Activated effector memory CD4-positive, alpha-beta T cell treated with Interleukin-2 at 50 U/mL for 16 hours (primary cell): ENCODE measurements around the gene ZNF23.

Experiments
- DNase-seq: peaks from one replicate; pipeline ENCODE4 v3.0.0-alpha.2; 2020

Gene ZNF23

DNA sequence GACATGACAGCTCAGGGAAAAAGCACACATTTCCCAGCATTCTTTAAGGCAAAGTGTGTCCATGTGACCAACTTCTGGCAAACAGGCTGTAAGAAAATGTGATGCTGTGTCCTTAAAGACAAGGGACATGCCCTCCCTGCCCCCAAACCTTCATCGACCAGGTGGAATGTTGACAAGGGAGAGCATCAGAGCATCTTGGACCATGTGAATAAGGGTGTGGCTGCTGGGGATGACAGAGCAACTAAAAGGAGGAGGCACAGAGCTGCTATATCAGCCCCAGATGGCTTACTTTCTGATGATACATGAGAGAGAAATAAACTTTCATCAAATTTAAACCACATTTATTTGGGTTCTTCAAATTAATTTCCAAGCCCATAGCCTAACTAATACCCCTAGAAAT is 2.2 kb upstream of the ZNF23 start:
- no peak for DNase-seq

DNA sequence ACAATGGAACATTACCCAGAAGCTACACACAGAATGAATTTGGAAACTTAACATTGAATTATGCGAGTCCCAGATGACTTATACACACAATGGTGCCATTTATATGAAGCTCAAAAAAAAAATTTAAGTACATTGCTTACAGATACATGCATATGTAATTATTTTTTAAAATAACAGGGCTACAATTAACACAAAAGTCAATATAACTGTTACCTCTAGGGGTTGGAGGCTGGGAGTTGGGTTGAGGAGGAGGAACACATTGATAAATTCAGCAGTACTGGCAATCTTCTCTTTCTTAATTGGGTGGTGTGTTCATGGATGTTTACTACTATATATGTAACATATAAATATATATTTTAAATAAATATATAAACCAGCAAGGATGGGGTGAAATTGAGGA is 1.1 kb downstream of the ZNF23 start:
- no peak for DNase-seq

DNA sequence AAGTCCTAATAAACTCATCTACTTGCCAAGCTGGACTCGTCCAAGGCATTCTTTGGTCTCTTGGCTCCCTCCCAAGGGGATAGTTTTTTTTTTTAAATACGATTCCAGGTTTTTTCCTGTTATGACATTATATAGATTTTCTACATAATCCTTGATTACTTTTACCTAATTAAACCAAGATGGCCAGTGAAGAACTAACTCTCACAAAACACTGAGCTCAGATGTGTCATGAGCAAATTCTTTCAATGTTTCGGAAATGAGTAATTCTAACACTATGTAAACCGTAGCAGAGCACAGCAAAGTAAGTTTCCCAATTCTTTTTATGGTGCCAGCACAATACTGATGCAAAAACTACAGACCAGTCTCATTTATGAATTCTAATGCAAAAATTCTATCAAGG is 1.8 kb downstream of the ZNF23 start:
- DNase-seq: no peak

DNA sequence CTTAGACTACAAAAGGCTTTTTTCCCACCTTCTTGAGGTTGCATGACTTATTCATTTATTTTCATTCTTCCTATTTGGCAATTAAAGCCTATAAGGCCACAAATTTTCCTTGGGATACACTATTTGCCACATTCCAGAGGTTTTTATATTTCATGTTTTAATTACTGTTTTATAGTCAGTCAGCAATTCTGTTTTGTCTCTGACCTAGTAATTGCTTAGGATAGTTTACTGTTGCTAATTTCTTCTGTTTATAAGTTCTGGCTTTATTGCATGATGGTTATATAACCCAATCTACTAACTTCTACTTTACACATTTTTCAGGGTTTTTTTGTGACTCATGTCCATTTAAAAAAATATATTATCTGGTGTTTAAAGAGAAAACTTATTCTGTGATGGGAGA is 2.5 kb downstream of the ZNF23 start:
- no peak for DNase-seq

DNA sequence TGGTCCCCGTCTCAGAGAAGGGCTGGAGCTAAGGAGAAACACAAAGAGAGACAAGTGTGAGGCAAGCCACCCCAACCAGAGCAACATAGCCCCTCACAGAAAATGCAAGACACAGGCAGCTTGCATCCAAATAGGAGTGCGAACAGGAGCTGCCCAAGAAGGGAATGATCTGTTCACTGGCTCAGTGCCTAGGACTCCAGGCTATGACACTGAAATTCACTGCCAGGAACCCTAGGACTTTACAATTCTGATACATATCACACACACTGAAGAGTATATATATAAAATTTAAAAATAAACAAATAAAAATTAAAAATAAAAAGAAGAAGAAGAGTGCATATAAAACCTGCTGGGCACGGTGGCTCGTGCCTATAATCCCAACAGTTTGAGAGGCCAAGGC is 5.2 kb downstream of the ZNF23 start:
- DNase-seq: no peak

DNA sequence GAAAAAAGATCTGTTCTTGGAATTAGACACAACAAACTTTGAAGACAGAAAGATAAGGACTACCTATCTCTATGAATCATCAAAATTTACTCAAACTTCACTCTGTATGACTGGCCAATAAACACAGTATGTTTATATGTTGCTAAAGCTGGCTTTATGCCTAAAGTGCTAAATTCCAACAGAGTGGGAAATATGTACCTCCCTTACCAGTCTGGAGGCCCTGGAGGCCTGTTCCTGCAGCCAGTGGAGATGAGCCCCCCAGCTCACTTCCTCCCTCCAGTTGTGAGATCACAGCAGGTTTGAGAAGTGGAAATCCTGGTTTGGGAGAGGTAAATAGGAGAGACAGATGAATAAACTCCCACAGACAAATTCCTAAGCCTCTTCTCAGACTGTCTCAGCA is 9.0 kb downstream of the ZNF23 start:
- no peak for DNase-seq

DNA sequence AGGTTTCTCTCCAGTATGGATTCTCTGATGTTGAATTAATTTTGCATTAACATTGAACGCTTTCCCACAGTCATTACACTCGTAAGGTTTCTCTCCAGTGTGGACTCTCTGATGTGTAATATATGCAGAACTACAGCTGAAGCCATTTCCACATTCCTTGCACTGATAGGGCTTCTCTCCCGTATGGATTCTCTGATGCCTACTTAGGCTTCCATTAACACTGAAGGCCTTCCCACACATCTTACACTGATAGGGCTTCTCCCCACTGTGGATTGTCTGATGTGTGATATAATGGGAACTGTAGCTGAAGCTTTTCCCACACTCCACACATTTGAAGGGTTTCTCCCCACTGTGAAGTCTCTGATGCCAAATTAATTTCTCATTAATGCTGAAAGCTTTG is 13.0 kb downstream of the ZNF23 start:
- DNase-seq: no peak

DNA sequence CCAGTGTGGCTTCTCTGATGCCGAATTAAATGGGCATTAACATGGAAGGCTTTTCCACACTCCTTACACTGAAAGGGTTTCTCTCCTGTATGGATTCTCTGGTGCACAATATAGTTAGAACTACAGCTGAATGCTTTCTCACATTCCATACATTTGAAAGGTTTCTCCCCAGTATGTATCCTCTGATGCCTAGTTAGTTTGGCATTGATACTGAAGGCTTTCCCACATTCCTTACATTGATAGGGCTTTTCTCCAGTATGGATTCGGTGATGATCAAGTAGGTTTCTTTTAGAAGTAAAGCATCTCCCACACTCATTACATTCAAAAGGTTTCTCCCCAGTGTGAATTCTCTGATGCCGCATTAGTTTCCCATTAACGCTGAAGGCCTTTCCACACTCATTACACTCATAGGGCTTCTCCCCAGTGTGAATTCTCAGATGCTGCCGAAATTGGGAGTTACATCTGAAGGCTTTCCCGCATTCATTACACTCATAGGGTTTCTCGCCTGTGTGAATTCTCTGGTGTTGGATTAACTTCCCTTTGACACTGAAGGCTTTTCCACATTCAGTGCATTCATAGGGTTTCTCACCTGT is 13.7 kb downstream of the ZNF23 start:
- no peak for DNase-seq

DNA sequence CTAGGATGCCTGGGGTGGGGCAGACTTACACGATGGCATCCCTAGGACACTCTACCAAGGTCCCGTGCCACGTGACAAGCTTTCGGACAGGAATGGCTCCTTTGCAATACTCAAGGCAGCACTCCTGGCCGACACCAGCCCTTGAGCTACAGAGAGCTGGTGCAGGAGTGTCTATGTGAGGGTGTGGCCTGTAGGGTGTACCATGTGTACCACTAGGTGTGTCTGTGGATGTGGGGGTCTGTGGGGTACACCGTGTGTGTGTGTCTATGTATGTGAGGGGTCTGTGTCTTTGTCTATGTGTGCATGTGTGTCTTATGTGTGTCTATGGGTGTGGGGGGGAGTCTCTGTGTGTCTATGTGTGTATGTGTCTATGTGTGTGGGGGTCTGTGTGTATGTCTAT is 18.3 kb downstream of the ZNF23 start:
- no peak for DNase-seq

DNA sequence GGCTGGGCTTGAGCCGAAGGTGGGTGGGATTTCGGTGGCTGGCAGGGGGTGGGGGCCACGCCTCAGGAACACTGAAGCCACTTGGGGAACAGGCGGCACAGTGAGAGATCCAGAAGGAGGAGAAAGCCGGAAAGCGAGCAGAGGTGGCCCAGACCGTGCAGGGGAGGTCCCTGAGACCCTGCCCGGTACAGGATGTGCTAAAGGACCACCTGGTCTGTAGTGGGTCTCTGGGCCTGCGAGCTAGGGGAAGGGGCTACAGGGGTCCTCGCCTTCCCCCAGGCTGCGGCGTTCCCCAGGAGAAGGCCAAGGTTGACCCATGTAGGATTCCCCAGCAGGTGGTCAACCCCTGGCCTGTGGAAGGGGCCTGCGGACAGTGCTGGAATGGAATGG is 20.0 kb downstream of the ZNF23 start, which contains the start of gene TLE7:
Gene TLE7, minus strand, starts transcription at position 4 of the 390 bp plus-strand sequence. CDS start 8,730 bp downstream, outside the sequence.
- no peak for DNase-seq

DNA sequence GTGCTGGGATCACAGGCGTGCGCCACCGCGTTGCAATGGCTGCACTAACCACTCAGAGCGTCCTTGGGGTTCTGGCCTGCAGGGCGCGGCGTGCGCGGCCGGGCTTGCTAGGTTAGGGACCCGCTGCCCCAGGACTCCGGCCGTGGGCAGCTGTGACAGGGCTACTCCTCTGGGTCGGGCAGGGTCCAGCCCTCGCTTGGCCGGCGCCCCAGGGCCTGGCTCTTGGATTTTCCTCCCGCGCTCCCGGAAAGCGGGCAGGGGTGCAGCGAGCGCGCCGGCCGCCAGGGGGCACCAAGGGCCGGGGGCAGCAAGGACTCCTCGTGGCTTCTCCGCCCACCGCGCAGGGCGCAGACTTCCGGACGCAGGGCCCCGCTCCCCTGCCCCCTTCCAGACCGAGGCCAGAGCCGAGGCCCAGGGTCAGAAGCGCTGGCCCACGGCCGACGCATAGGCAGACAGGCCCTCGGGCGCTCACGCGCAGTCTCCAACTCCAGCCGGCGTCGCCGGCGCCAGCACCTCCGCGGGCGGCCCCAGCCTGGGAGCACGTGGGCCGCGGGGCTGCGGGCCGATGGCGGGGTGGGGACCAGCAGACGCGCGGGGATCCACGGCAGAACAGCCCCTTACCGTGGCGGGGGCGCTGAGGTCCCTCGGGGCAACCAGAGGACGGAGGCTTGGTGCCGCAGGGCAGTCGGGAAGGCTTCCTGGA is 20.5 kb downstream of the ZNF23 start:
- DNase-seq: no peak

DNA sequence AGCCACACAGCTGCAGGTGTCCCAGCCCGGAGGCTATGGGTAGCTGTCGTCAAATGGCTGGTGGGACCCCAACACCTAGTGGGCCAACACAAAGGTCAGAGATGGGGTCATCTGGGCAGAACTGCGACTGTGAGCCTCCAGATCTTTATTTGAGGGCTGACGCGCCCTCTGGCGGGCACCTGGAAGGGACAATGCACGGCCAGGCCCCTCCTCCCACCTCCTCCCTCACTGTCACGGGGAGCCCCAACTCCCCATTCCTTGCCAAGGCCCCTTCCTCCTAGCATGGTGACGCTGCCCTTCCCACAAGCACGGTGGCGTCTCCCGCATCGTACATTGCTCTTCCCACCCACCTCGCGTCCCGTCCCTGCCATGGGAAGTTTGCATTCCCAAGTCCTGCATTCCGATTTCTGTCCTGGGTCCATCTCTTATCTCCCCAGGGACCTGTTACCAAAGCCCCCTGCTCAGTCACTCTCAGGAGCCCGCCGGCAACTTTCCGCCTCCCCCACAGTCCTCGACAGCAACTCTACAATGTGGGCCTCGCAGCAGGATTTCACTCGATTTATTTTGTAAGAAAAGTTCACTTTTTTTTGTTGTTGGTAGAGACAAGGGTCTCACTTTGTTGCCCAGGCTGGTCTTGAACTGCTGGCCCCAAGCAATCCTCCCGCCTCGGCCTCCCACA is 21.2 kb downstream of the ZNF23 start:
- no peak for DNase-seq

DNA sequence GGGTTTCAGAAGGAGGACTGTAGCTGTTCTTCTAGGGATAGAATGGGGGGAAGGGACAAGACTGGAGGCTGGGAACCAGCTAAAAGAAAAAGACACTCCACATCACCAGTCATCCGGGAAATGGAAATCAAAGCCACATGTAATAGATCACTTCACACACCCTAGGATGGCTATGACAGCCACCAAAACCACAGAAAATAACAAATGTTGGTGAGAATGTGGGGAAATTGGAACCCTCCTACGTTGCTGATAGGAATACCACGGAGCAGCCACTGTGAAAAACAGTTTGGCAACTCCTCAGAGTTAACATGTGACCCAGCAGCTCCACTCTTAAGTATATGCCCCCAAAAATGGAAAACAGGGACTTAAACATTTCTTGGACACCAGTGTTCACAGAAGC is 22.5 kb downstream of the ZNF23 start:
- no peak for DNase-seq

DNA sequence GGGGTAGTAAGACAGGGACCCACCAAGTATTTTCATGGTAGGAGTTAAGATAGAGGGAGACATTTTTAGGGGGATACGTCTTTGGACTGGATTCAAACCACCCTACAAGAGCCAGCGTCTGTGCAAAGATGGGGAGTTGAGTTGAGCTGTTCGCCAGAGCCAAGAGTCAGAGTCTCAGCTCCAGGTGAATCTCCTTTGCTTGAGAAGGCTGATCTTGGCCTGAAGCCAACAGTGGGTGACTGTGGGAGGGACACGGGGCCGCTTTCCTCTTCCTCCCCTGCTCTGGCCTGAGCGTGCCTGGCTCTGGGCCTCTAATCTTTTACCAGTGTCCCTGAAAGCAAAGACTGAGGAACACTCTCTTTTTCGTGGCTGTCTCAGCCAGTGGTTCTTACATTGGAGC is 25.6 kb downstream of the ZNF23 start:
- DNase-seq: no peak

DNA sequence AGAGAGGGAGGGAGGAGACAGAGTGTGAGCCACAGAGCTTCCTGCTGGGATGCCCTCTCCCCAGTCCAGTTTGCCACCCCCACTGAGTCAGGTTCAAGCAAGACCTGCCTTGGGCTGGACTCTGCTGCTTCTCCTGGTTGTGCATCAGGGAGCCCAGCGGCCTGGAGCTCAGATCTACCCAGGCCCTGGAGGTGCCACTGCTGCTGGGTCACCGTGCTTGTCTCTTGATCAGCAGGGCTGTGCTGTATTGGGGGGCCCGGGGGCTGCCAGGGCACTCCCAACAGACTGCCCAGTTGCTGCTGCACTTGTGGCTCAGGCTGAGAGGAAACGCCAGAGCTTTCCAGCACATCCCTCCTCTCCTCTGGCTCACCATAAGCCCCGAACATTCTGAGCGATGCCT is 29.1 kb downstream of the ZNF23 start:
- DNase-seq: no peak

DNA sequence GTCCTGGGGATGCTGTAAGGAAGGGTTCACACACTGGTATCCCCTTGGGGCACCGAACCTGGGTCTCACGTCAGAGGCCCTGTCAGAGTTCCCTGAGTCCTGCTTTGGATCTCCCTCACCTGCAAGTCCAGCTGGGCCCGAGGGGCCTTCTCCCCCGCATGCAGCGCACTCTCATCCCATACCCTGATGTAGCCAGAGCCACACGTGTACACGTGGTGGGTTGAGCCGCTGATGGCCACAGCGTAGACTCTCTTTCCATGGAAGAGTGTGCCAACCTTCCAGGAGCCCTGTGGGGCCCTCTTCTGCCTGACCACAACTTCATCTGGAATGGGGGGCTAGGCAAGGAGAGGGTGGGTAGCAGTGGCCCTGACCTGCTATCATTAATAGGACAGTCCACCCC is 30.1 kb downstream of the ZNF23 start:
- no peak for DNase-seq

DNA sequence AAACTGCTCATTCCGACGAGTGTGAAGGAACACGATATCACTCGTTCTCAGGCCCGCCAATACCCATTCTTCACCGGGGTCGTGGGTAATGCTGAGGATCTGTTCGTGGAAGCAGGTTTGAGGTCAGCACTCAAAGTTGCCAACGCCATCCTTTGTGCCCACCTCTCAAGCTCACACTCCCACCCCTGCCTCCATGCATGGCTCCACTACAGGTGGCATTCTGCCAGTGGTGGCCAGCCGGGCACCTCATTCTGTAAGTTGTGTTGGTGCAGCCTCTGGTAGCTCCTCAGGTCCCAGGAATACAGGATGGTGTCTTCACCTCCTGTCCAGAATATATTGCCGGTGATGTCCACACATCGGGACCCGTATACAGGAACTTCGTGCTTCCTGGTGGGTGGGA is 30.9 kb downstream of the ZNF23 start:
- DNase-seq: no peak

DNA sequence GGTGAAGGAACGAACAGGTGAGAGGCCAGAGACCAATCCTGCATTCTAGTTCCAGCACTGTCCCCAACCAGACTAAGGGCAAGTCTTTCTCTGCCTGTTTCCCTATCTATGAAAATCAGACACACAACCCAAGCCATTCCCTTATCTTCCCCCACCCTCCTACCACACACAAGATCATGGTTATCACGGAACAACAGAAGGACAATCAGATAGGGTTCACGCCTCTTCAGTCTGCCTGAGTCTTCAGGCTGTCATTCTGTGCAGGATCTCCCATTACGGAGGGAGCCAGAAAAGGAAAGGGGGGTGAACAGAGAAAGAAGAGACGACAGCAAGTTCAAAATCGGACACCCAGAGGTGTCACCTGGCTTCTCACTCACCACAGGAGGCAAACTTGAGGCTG is 31.3 kb downstream of the ZNF23 start:
- no peak for DNase-seq

DNA sequence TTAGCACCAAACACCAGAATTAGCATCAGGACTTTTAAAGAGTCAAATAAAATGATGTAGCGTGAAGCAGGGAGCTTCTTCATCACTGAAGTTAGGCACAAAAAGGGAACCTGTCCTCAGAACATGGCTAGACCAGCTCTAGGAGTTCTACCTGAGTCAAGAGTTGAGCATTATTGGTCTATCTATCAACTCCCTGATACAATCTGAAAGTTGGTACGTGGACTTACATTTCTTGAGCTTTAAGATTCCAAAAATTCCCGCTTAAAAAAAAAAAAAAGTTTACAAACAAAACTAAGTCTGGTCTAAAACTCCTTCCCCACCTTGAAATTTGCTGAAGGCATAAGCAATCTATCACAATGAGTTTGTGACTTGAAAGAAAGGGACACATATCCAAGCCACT is 32.5 kb downstream of the ZNF23 start:
- no peak for DNase-seq

DNA sequence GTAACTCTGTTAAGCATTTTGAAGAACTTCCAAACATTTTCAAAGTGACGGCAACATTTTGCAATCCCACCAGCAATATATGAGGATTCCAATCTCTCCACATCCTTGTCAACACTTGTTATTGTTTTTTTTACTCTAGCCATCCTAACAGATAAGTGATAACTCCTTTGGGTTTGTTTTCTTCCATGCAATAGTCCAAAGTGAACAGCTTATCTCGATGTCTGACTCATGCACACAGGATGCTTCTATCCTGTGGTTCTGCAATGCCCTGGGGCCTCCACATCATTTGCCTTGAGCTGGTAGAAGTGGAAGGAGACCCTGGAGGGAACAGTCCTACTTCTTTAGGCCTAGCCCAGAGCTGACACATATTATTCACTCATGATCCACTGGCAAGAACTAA is 33.2 kb downstream of the ZNF23 start:
- DNase-seq: no peak

DNA sequence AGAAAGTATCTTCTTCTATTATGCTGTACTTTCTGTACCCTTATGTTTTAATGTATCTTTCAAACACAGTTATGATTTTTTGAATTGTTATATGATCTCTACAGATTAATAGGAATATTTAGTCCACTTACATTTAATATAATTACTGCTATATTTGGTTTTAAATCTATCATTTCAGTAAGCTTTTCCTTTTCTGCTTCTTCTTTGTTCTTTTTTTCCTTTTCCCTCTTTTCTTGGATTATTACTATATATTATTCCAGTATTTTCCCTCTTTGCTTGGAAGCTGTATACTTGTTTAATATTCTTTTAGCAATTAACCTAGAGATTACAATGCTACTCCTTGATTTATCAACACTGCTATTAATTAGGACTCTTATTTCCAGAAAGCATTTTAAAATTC is 33.7 kb downstream of the ZNF23 start:
- no peak for DNase-seq

DNA sequence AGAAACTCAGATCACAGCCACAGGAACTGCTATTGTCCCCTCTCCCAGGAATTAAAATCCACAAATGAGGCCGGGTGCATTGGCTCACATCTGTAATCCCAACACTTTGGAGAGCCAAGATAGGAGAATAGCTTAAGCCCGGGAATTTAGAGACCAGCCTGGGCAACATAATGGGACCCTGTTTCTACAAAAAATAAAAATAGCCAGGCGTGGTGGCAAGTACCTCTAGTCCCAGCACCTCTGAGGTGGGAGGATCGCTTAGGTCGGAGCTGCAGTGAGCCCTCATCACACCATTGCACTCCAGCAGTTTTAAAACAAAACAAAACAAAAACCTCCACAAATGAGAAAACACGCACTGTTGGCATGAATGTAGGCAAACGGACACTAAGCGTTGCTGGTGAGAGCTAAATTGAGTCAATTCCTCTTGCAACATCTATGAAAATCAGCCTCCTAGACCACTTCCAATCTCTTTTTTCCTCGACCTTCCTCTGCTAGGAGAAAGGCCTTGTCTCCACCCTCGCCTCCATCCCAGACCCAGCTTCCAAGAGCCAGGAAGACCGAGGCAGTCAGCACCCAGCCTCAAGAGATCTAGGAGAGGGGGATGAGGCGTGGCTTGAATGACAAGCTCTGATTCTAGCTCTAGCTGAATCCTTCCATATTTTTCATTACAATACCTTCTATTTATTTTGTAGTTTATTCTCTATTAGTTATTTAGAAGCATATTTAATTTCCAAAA is 35.0 kb downstream of the ZNF23 start:
- DNase-seq: no peak

DNA sequence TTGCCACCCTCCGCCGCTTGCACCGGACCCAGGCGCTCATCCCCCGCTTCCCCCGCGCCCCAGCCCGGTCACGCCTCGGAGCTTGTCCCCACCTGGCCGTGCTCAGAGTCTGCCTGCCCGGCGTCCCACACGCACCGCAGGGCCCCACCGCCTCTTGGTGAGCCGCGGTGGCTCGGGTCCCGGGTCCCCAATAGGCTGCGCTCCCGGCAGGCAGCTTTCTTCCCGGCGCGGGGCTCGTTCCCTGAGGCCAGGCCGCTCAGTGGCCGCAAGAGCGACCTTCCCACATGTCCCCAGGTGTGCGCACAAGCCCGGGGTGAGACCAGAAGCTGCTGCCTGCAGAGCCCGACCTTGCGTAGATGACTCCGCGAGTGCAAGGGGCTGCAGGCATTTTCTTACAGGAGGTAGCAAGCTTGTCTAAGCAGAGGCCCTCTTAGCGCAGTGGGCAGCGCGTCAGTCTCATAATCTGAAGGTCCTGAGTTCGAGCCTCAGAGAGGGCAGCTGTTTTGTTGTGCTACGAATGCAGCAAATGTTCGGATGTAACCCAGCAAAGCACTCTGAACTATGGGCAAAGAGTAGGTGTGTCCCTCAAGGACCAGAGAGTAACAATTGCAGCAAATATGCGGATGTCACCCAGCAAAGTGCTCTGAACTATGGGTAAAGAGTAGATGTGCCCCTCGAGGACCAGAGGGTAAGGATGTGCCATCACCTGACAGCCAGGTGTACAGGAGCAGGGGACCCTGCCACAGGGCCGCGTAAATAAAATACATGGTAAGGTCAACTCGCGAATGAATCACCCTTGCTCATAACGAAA is 35.8 kb downstream of the ZNF23 start:
- no peak for DNase-seq
